Thyroid gland (tissue), 4 donors: ENCODE data around the gene FOXF2. TPM values are rescaled to one million over a fixed set of nuclear protein-coding genes. Genes with fewer than 3 reads are reported as not detected.
A peak's percentile ranks its signal among the peaks of the same experiment; 100 is the strongest.

Experiments used
- DNase-seq, 2 donors: peaks; one replicate each; pipeline ENCODE4 v3.0.0-alpha.2; 2019
- H3K27ac ChIP-seq, 3 donors: fragments of 200-600 bp; sonication (generic); 1 replicate in 2 of 3; 2 replicates in 1 of 3; pipeline ENCODE4 v1.5.1; 2016 to 2019; ENCODE audit warnings: mild to moderate bottlenecking in 1 of 3, moderate library complexity in 1 of 3
- H3K27me3 ChIP-seq: fragments of 200-600 bp; sonication (generic); one replicate; pipeline ENCODE4 v1.5.1; 2019
- H3K36me3 ChIP-seq, 2 donors: fragments of 200-600 bp; sonication (generic); one replicate each; pipeline ENCODE4 v1.5.1; 2016 to 2019
- H3K4me1 ChIP-seq, 2 donors: fragments of 200-600 bp; sonication (generic); one replicate each; pipeline ENCODE4 v1.5.1; 2017 to 2019
- H3K4me3 ChIP-seq, 3 donors: fragments of 200-600 bp; sonication (generic); replicated peaks in 1 of 3; 1 replicate in 2 of 3; 2 replicates in 1 of 3; pipeline ENCODE4 v1.5.1; 2016; ENCODE audit warnings: mild to moderate bottlenecking in 1 of 3
- H3K9me3 ChIP-seq: fragments of 200-600 bp; sonication (generic); one replicate; pipeline ENCODE4 v1.5.1; 2017
- CTCF ChIP-seq, 6 experiments: fragments of 200-600 bp in 3 of 6; fragments of 450-650 bp in 3 of 6; sonication (generic) in 3 of 6; IDR thresholded peaks; one replicate each; pipeline ENCODE4 v1.5.1; 2016 to 2019; ENCODE audit warnings: antibody characterized with exemption in 6 of 6, mild to moderate bottlenecking in 2 of 6, inconsistent platforms in 1 of 6, moderate library complexity in 1 of 6
- POLR2A ChIP-seq, 2 donors: fragments of 450-650 bp; IDR thresholded peaks; one replicate each; pipeline ENCODE4 v1.6.1; 2017; ENCODE audit warnings: antibody characterized with exemption in 2 of 2, mild to moderate bottlenecking in 2 of 2, moderate library complexity in 1 of 2
- WGBS, 2 donors: methylation state at CpG; one replicate each; pipeline ENCODE4 v1.1.5; 2017; 5-methylcytosine and 5-hydroxymethylcytosine counted together
- intact Hi-C: fragments of 100-400 bp; cut with DNase I; formaldehyde crosslinking; loops from one replicate; pipeline ENCODE4 v1.15.1; 2023
- total RNA-seq, 4 donors: library from RNA; depleted of rRNA; stranded (reverse); fragments of >200 nt; gene quantifications; one replicate each; pipeline ENCODE4 v1.2.3, GENCODE V29; 2016

FOXF2 gene
- total RNA-seq, 4 donors from 2014 or later: 1.3 to 2.0 (median 1.7) TPM

GRCh38 chr6:1379017-1379787, 10.2 kb upstream of the FOXF2 start:
- intact Hi-C loops: no loop called here
- H3K27me3 ChIP-seq: peaks cover 76% of the 10 kb centered on the region
- peaks cover 15 to 44% of the 10 kb centered on the region in 2 donors for H3K4me1 ChIP-seq
- DNase-seq: no peak
- H3K36me3 ChIP-seq: no peaks in the 10 kb centered on the region
- no peak overlapping the region for H3K4me3 ChIP-seq
- 5 to 9% methylated on average over 59 to 60 of the region's 60 CpGs for WGBS, 2 donors
- no peaks in the 10 kb centered on the region for H3K9me3 ChIP-seq
- TF ChIP-seq POLR2A (IDR thresholded peaks at IDR 0.05) (no peak), CTCF (IDR thresholded peaks at IDR 0.05) (no peak)
- H3K27ac ChIP-seq: no peak overlapping the region

GRCh38 chr6:1379788-1380147, 9.6 kb upstream of the FOXF2 start:
- H3K9me3 ChIP-seq: no peaks in the 10 kb centered on the region

GRCh38 chr6:1380625-1381427, 8.6 kb upstream of the FOXF2 start:
- no peak overlapping the region for H3K4me3 ChIP-seq
- peaks cover 75% of the 10 kb centered on the region for H3K27me3 ChIP-seq
- WGBS, 2 donors: 16% methylated on average over 20 of the region's 20 CpGs
- intact Hi-C loops: loop anchor here (5.0 to 10.0 kb wide), 3 partner anchors 584 to 789 kb away; no protein-coding TSS in a partner anchor
- H3K36me3 ChIP-seq: no peaks in the 10 kb centered on the region
- H3K9me3 ChIP-seq: no peaks in the 10 kb centered on the region
- no peak for DNase-seq
- no peak overlapping the region for H3K27ac ChIP-seq
- TF ChIP-seq CTCF (IDR thresholded peaks at IDR 0.05): no peak
- TF ChIP-seq POLR2A (IDR thresholded peaks at IDR 0.05): no peak
- peaks cover 15 to 46% of the 10 kb centered on the region in 2 donors for H3K4me1 ChIP-seq

More at GRCh38 chr6:1379788-1380147, 9.6 kb upstream of the FOXF2 start:
- 8% methylated on average over 5 to 6 of the region's 6 CpGs for WGBS, 2 donors
- Histone ChIP-seq H3K4me3 (no peak overlapping the region), H3K4me1 (peaks cover 15 to 46% of the 10 kb centered on the region in 2 donors), H3K36me3 (no peaks in the 10 kb centered on the region), H3K27me3 (peaks cover 73% of the 10 kb centered on the region), H3K27ac (no peak overlapping the region)
- intact Hi-C loops: loop anchor here (5.0 to 10.0 kb wide), 3 partner anchors 582 to 787 kb away; no protein-coding TSS in a partner anchor
- DNase-seq: no peak
- TF ChIP-seq POLR2A (IDR thresholded peaks at IDR 0.05) (no peak), CTCF (IDR thresholded peaks at IDR 0.05) (no peak)

GRCh38 chr6:1381481-1382330, 7.7 kb upstream of the FOXF2 start:
- Histone ChIP-seq H3K27me3 (peaks cover 76% of the 10 kb centered on the region), H3K36me3 (no peaks in the 10 kb centered on the region), H3K4me3 (peak overlapping the region in 1 of 3 donors; percentile 11), H3K27ac (no peak overlapping the region), H3K9me3 (no peaks in the 10 kb centered on the region), H3K4me1 (peaks cover 15 to 46% of the 10 kb centered on the region in 2 donors)
- WGBS, 2 donors: 3 to 5% methylated on average over 17 to 25 of the region's 87 CpGs
- peak; percentile 41 to 96 (median 88) for TF ChIP-seq CTCF (IDR thresholded peaks at IDR 0.05)
- TF ChIP-seq POLR2A (IDR thresholded peaks at IDR 0.05): no peak
- peak; percentile 49 to 54 for DNase-seq
- intact Hi-C loops: loop anchor here (5.0 to 10.0 kb wide), 3 partner anchors 584 to 789 kb away; no protein-coding TSS in a partner anchor
